ENCODE measurements around the gene METTL16. TPM values are rescaled to one million over a fixed set of nuclear protein-coding genes. Genes with fewer than 3 reads are reported as not detected.

Gene METTL16
- total and polyA plus RNA-seq, 2 of the 4 experiments (the other 2 are of a cell fraction), result 11.8 to 15.4 TPM

DNA sequence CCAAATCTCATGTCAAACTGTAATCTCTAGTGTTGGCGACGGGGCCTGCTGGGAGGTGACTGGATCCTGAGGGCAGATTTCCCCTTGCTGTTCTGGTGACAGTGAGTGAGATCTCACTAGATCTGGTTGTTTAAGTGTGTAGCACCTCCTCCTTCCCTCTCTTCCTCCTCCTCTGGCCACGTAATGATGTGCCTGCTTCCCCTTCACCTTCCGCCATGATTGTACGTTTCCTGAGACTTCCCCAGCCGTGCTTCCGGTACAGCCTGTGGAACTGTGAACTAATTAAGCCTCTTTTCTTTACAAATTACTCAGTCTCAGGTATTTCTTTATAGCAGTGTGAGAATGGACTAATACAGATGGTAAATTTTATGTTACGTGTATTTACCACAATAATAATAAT lies 49.2 kb downstream of the METTL16 start:
- H4K91ac ChIP-seq (ENCODE audit: insufficient read depth, low read depth, low read length), result no peak overlapping the region
- dilution Hi-C loops (cut with HindIII; ENCODE audit: low sequenced_read_pairs, unreplicated experiment) (no loop called here), in situ Hi-C loops (cut with MboI; ENCODE audit: low sequenced_read_pairs) (no loop called here), intact Hi-C loops (cut with micrococcal nuclease) (no loop called here)
- H3K4ac ChIP-seq (ENCODE audit: low read depth, low read length), result no peak overlapping the region
- peaks cover 0 to 15% of the 10 kb centered on the region in 2 experiments; a peak in 2 of 4 replicates for H3K79me1 ChIP-seq (ENCODE audit: low read depth in 1 of 2, low read length in 2 of 2)
- no peak overlapping the region for H3K27ac ChIP-seq (ENCODE audit: insufficient read depth, low read length)
- H3K36me3 ChIP-seq (ENCODE audit: control insufficient read depth, insufficient read depth, low read length), result peaks cover 13% of the 10 kb centered on the region
- peaks cover 8% of the 10 kb centered on the region for H3K4me1 ChIP-seq (ENCODE audit: control insufficient read depth, insufficient read depth, low read length)
- H3K9ac ChIP-seq (ENCODE audit: low read depth, low read length), result no peak overlapping the region
- no peak overlapping the region for H3K4me3 ChIP-seq (ENCODE audit: insufficient read depth, low read depth, low read length)
- ATAC-seq (ENCODE audit: low read depth) (no peak), DNase-seq (no peak)
- H2AFZ ChIP-seq (replicated peaks; ENCODE audit: low read length, poor library complexity), result no peak overlapping the region
- H3K14ac ChIP-seq (replicated peaks; ENCODE audit: low read depth, low read length), result no peak overlapping the region
- no peak overlapping the region for H4K8ac ChIP-seq (ENCODE audit: low read depth in 2 of 2, low read length in 2 of 2)
- no CpG with 5 or more reads among the region's 8 CpGs for WGBS, 2 experiments (ENCODE audit: extremely low coverage in 2 of 2, insufficient read length in 1 of 2)
- no peak overlapping the region for H3K18ac ChIP-seq (ENCODE audit: low read depth, low read length)
- ChIA-PET POLR2A (ENCODE audit: unreplicated experiment) (no interaction called here), CTCF (interaction anchor here (0.6 kb wide), 1 partner anchor 104 kb away, joined by 3 read pairs; no protein-coding TSS in a partner anchor)
- no peak overlapping the region for H2BK15ac ChIP-seq (ENCODE audit: low read depth, low read length)
- H3K27me3 ChIP-seq (ENCODE audit: control insufficient read depth, insufficient read depth, low read length), result no peaks in the 10 kb centered on the region
- no peak overlapping the region for H2AK9ac ChIP-seq (replicated peaks; ENCODE audit: low read depth, low read length, poor library complexity)
- H4K20me1 ChIP-seq (ENCODE audit: insufficient read depth, low read length), result peaks cover 23% of the 10 kb centered on the region
- H3K9me1 ChIP-seq (ENCODE audit: insufficient read depth, low read length), result peaks cover 9% of the 10 kb centered on the region
- H2BK20ac ChIP-seq (ENCODE audit: low read depth, low read length), result no peak overlapping the region
- no peak overlapping the region for H3K4me2 ChIP-seq (ENCODE audit: low read depth, low read length)
- TF ChIP-seq SMC3 (IDR thresholded peaks at IDR 0.05; ENCODE audit: low read depth, low read length) (no peak), MAFK (IDR thresholded peaks at IDR 0.05; ENCODE audit: low read depth, low read length) (no peak), CTCF (conservative IDR thresholded peaks at IDR 0.05; ENCODE audit: low read depth, low read length) (no peak), NFE2L2 (IDR thresholded peaks at IDR 0.05; ENCODE audit: low read depth, low read length) (no peak), POLR2A (IDR thresholded peaks at IDR 0.05; ENCODE audit: low read depth, low read length) (no peak), MXI1 (IDR thresholded peaks at IDR 0.05; ENCODE audit: borderline replicate concordance, low read depth, low read length) (no peak), BHLHE40 (IDR thresholded peaks at IDR 0.05; ENCODE audit: low read depth, low read length) (no peak), CEBPB (IDR thresholded peaks at IDR 0.05; ENCODE audit: low read depth, low read length) (no peak), MAZ (IDR thresholded peaks at IDR 0.05; ENCODE audit: borderline replicate concordance, low read depth, low read length) (no peak)
- TF ChIP-seq, protein P1, sequence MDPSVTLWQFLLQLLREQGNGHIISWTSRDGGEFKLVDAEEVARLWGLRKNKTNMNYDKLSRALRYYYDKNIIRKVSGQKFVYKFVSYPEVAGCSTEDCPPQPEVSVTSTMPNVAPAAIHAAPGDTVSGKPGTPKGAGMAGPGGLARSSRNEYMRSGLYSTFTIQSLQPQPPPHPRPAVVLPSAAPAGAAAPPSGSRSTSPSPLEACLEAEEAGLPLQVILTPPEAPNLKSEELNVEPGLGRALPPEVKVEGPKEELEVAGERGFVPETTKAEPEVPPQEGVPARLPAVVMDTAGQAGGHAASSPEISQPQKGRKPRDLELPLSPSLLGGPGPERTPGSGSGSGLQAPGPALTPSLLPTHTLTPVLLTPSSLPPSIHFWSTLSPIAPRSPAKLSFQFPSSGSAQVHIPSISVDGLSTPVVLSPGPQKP (IDR thresholded peaks at IDR 0.05; ENCODE audit: borderline replicate concordance, low read depth, low read length), result no peak
- H2BK5ac ChIP-seq (ENCODE audit: low read depth, low read length, poor library complexity, severe bottlenecking), result no peak overlapping the region
- no peaks in the 10 kb centered on the region for H3K9me3 ChIP-seq (ENCODE audit: control insufficient read depth, insufficient read depth, low read length)
- no peak overlapping the region for H2AK5ac ChIP-seq (ENCODE audit: low read depth, low read length)
- no TSS peak for BruUV-seq (replicated peaks)
- no peak overlapping the region for H2BK120ac ChIP-seq (ENCODE audit: low read depth, low read length)
- no peak overlapping the region for H3K23ac ChIP-seq (ENCODE audit: low read depth, low read length)
- no peak overlapping the region for H3K56ac ChIP-seq (ENCODE audit: extremely low read depth, insufficient read depth, low read length)
- H4K5ac ChIP-seq (ENCODE audit: low read depth, low read length), result no peak overlapping the region
